ENCODE measurements around the gene S100A5.
A peak's percentile ranks its signal among the peaks of the same experiment; 100 is the strongest.
"Not testable (repeated sequence)": the region's sequence is repeated elsewhere in the genome, so short reads cannot be mapped to it uniquely, and the experiment has no call there.

Gene S100A5

GRCh38 chr1:153578490-153578889 is 37.8 kb upstream of the S100A5 start:
- no peaks in the 10 kb centered on the region for H3K27me3 ChIP-seq (ENCODE audit: insufficient read depth, low read length, poor library complexity, severe bottlenecking)
- H3K9me3 ChIP-seq (ENCODE audit: insufficient read depth, low read depth, low read length) = no peaks in the 10 kb centered on the region
- H3K4me3 ChIP-seq (ENCODE audit: low read length, poor library complexity, severe bottlenecking) = no peak overlapping the region
- no peak overlapping the region for H3K9ac ChIP-seq (ENCODE audit: low read depth, low read length, poor library complexity, severe bottlenecking)
- H3K4me1 ChIP-seq (ENCODE audit: insufficient read depth, low read length, poor library complexity, severe bottlenecking) = no peaks in the 10 kb centered on the region
- H3K4me2 ChIP-seq (ENCODE audit: low read depth, low read length, poor library complexity, severe bottlenecking) = no peak overlapping the region
- H3F3A ChIP-seq (ENCODE audit: low read depth) = no peaks in the 10 kb centered on the region
- no peaks in the 10 kb centered on the region for H3K79me2 ChIP-seq (ENCODE audit: insufficient read depth, low read length)
- no peak for TF ChIP-seq CTCF (conservative IDR thresholded peaks at IDR 0.05; ENCODE audit: low read length)
- no peak for TF ChIP-seq EZH2phosphoT487 (IDR thresholded peaks at IDR 0.05; ENCODE audit: borderline replicate concordance)
- H3K36me3 ChIP-seq (ENCODE audit: insufficient read depth, low read length) = no peaks in the 10 kb centered on the region
- H3K9me2 ChIP-seq (replicated peaks; ENCODE audit: low read depth, low read length) = no peaks in the 10 kb centered on the region
- H4K20me1 ChIP-seq (ENCODE audit: insufficient read depth, low read length, poor library complexity, severe bottlenecking) = no peaks in the 10 kb centered on the region
- H2AFZ ChIP-seq (ENCODE audit: low read length) = 0 out of 2 replicates have a peak overlapping the region, but pooled peaks have one; percentile 49

- Histone ChIP-seq H2AFZ (ENCODE audit: low read length) (no peak overlapping the region), H3K4me3 (ENCODE audit: low read length, poor library complexity, severe bottlenecking) (no peak overlapping the region), H3K36me3 (ENCODE audit: insufficient read depth, low read length) (no peaks in the 10 kb centered on the region), H3F3A (ENCODE audit: low read depth) (no peaks in the 10 kb centered on the region), H3K9ac (ENCODE audit: low read depth, low read length, poor library complexity, severe bottlenecking) (no peak overlapping the region), H3K4me2 (ENCODE audit: low read depth, low read length, poor library complexity, severe bottlenecking) (no peak overlapping the region), H4K20me1 (ENCODE audit: insufficient read depth, low read length, poor library complexity, severe bottlenecking) (no peaks in the 10 kb centered on the region), H3K9me3 (ENCODE audit: insufficient read depth, low read depth, low read length) (no peaks in the 10 kb centered on the region), H3K27me3 (ENCODE audit: insufficient read depth, low read length, poor library complexity, severe bottlenecking) (no peaks in the 10 kb centered on the region), H3K79me2 (ENCODE audit: insufficient read depth, low read length) (no peaks in the 10 kb centered on the region), H3K4me1 (ENCODE audit: insufficient read depth, low read length, poor library complexity, severe bottlenecking) (peaks cover 7% of the 10 kb centered on the region), H3K9me2 (replicated peaks; ENCODE audit: low read depth, low read length) (no peaks in the 10 kb centered on the region)
- TF ChIP-seq CTCF (conservative IDR thresholded peaks at IDR 0.05; ENCODE audit: low read length) (no peak), EZH2phosphoT487 (IDR thresholded peaks at IDR 0.05; ENCODE audit: borderline replicate concordance) (no peak)
Observed at GRCh38 chr1:153577624-153578051, 36.9 kb upstream of the S100A5 start.

GRCh38 chr1:153577138-153577537 is 36.4 kb upstream of the S100A5 start:
- Histone ChIP-seq H2AFZ (ENCODE audit: low read length) (no peak overlapping the region), H3K27me3 (ENCODE audit: insufficient read depth, low read length, poor library complexity, severe bottlenecking) (no peaks in the 10 kb centered on the region), H3K9me2 (replicated peaks; ENCODE audit: low read depth, low read length) (no peaks in the 10 kb centered on the region), H3K9me3 (ENCODE audit: insufficient read depth, low read depth, low read length) (no peaks in the 10 kb centered on the region), H4K20me1 (ENCODE audit: insufficient read depth, low read length, poor library complexity, severe bottlenecking) (no peaks in the 10 kb centered on the region), H3K9ac (ENCODE audit: low read depth, low read length, poor library complexity, severe bottlenecking) (no peak overlapping the region), H3F3A (ENCODE audit: low read depth) (no peaks in the 10 kb centered on the region), H3K79me2 (ENCODE audit: insufficient read depth, low read length) (no peaks in the 10 kb centered on the region), H3K4me3 (ENCODE audit: low read length, poor library complexity, severe bottlenecking) (no peak overlapping the region), H3K36me3 (ENCODE audit: insufficient read depth, low read length) (no peaks in the 10 kb centered on the region), H3K4me1 (ENCODE audit: insufficient read depth, low read length, poor library complexity, severe bottlenecking) (peaks cover 8% of the 10 kb centered on the region), H3K4me2 (ENCODE audit: low read depth, low read length, poor library complexity, severe bottlenecking) (no peak overlapping the region)
- no peak for TF ChIP-seq EZH2phosphoT487 (IDR thresholded peaks at IDR 0.05; ENCODE audit: borderline replicate concordance)
- TF ChIP-seq CTCF (conservative IDR thresholded peaks at IDR 0.05; ENCODE audit: low read length) = no peak

- not testable (repeated sequence) for H3K36me3 ChIP-seq (ENCODE audit: insufficient read depth, low read length); H3K9me2 ChIP-seq (replicated peaks; ENCODE audit: low read depth, low read length); H4K20me1 ChIP-seq (ENCODE audit: insufficient read depth, low read length, poor library complexity, severe bottlenecking); H3K4me1 ChIP-seq (ENCODE audit: insufficient read depth, low read length, poor library complexity, severe bottlenecking); H3K4me3 ChIP-seq (ENCODE audit: low read length, poor library complexity, severe bottlenecking); H3K4me2 ChIP-seq (ENCODE audit: low read depth, low read length, poor library complexity, severe bottlenecking); H3K27me3 ChIP-seq (ENCODE audit: insufficient read depth, low read length, poor library complexity, severe bottlenecking); H3K79me2 ChIP-seq (ENCODE audit: insufficient read depth, low read length); H3F3A ChIP-seq (ENCODE audit: low read depth); H3K9ac ChIP-seq (ENCODE audit: low read depth, low read length, poor library complexity, severe bottlenecking); H2AFZ ChIP-seq (ENCODE audit: low read length); H3K9me3 ChIP-seq (ENCODE audit: insufficient read depth, low read depth, low read length)
Observed at GRCh38 chr1:153575497-153575896, 34.8 kb upstream of the S100A5 start.

GRCh38 chr1:153575081-153575491 is 34.4 kb upstream of the S100A5 start:
- not testable (repeated sequence) for H4K20me1 ChIP-seq (ENCODE audit: insufficient read depth, low read length, poor library complexity, severe bottlenecking); H3K9me2 ChIP-seq (replicated peaks; ENCODE audit: low read depth, low read length); H3K4me1 ChIP-seq (ENCODE audit: insufficient read depth, low read length, poor library complexity, severe bottlenecking); H3K4me2 ChIP-seq (ENCODE audit: low read depth, low read length, poor library complexity, severe bottlenecking); H3K36me3 ChIP-seq (ENCODE audit: insufficient read depth, low read length); H3K79me2 ChIP-seq (ENCODE audit: insufficient read depth, low read length); H2AFZ ChIP-seq (ENCODE audit: low read length); H3K9ac ChIP-seq (ENCODE audit: low read depth, low read length, poor library complexity, severe bottlenecking); H3K27me3 ChIP-seq (ENCODE audit: insufficient read depth, low read length, poor library complexity, severe bottlenecking); H3K4me3 ChIP-seq (ENCODE audit: low read length, poor library complexity, severe bottlenecking); H3F3A ChIP-seq (ENCODE audit: low read depth); H3K9me3 ChIP-seq (ENCODE audit: insufficient read depth, low read depth, low read length)
